ENCODE results near the gene CAPRIN1.

Gene CAPRIN1

GRCh38 chr11:34098813-34099212 lies 47.3 kb downstream of the CAPRIN1 start:
- no peak for DNase-seq

GRCh38 chr11:34104680-34105078 lies 53.1 kb downstream of the CAPRIN1 start:
- no peak for DNase-seq

GRCh38 chr11:34105079-34105956 lies 53.8 kb downstream of the CAPRIN1 start, which contains the start of gene NAT10:
TSS of gene NAT10 (plus strand) at chr11:34105629. CDS start at chr11:34108226, 2,597 bp downstream.
- peak; percentile 98 to 99 for DNase-seq

GRCh38 chr11:34105957-34106504 lies 54.5 kb downstream of the CAPRIN1 start:
- DNase-seq = no peak

- no peak for DNase-seq
These were observed 60.3 kb downstream of the CAPRIN1 start for GRCh38 chr11:34111722-34112270.

- DNase-seq = no peak
These were observed 62.5 kb downstream of the CAPRIN1 start for GRCh38 chr11:34114014-34114413.

GRCh38 chr11:34114471-34114870 lies 62.9 kb downstream of the CAPRIN1 start:
- DNase-seq = no peak

- DNase-seq = no peak
These were observed 69.1 kb downstream of the CAPRIN1 start for GRCh38 chr11:34120651-34121050.

GRCh38 chr11:34124885-34125668 lies 73.5 kb downstream of the CAPRIN1 start:
- no peak for DNase-seq

- DNase-seq = no peak
These were observed 75.7 kb downstream of the CAPRIN1 start for GRCh38 chr11:34126959-34127848.

GRCh38 chr11:34128824-34129223 lies 77.3 kb downstream of the CAPRIN1 start:
- no peak for DNase-seq

- no peak for DNase-seq
These were observed 80.9 kb downstream of the CAPRIN1 start for GRCh38 chr11:34132261-34132965.

- no peak for DNase-seq
These were observed 83.2 kb downstream of the CAPRIN1 start for GRCh38 chr11:34134765-34135164.

- DNase-seq = no peak
These were observed 83.9 kb downstream of the CAPRIN1 start for GRCh38 chr11:34135439-34135838.

- DNase-seq = no peak
These were observed 84.9 kb downstream of the CAPRIN1 start for GRCh38 chr11:34136420-34136819.

- no peak for DNase-seq
These were observed 87.8 kb downstream of the CAPRIN1 start for GRCh38 chr11:34139346-34139745.

- no peak for DNase-seq
These were observed 88.6 kb downstream of the CAPRIN1 start for GRCh38 chr11:34140149-34140548.

GRCh38 chr11:34143048-34143447 lies 91.5 kb downstream of the CAPRIN1 start:
- DNase-seq = no peak

- no peak for DNase-seq
These were observed 93.5 kb downstream of the CAPRIN1 start for GRCh38 chr11:34145073-34145472.

GRCh38 chr11:34145847-34146381 lies 94.4 kb downstream of the CAPRIN1 start:
- DNase-seq = no peak

GRCh38 chr11:34146411-34146810 lies 94.9 kb downstream of the CAPRIN1 start:
- DNase-seq = no peak
